ENCODE measurements around the gene CCDC138.

CCDC138 gene

GRCh38 chr2:108823286-108823685 lies 36.7 kb downstream of the CCDC138 start:
- TF ChIP-seq CTCF (IDR thresholded peaks at IDR 0.05; ENCODE audit: low read depth, low read length): no peak
- DNase-seq: no peak
- Histone ChIP-seq H3K36me3 (peaks cover 38% of the 10 kb centered on the region), H3K27ac (no peak overlapping the region), H3K27me3 (ENCODE audit: insufficient read depth, low read depth, severe bottlenecking) (no peaks in the 10 kb centered on the region), H3K9me3 (ENCODE audit: severe bottlenecking) (no peaks in the 10 kb centered on the region), H3K4me3 (ENCODE audit: low read depth, low read length) (no peak overlapping the region)

GRCh38 chr2:108824316-108825070 lies 37.9 kb downstream of the CCDC138 start:
- H3K27ac ChIP-seq: no peak overlapping the region
- H3K9me3 ChIP-seq (ENCODE audit: severe bottlenecking): no peaks in the 10 kb centered on the region
- H3K36me3 ChIP-seq: peaks cover 28% of the 10 kb centered on the region
- no peak for DNase-seq
- TF ChIP-seq CTCF (IDR thresholded peaks at IDR 0.05; ENCODE audit: low read depth, low read length): no peak
- no peak overlapping the region for H3K4me3 ChIP-seq (ENCODE audit: low read depth, low read length)
- H3K27me3 ChIP-seq (ENCODE audit: insufficient read depth, low read depth, severe bottlenecking): no peaks in the 10 kb centered on the region

GRCh38 chr2:108825254-108825653 lies 38.7 kb downstream of the CCDC138 start:
- Histone ChIP-seq H3K27ac (no peak overlapping the region), H3K4me3 (ENCODE audit: low read depth, low read length) (no peak overlapping the region), H3K9me3 (ENCODE audit: severe bottlenecking) (no peaks in the 10 kb centered on the region), H3K36me3 (peaks cover 22% of the 10 kb centered on the region), H3K27me3 (ENCODE audit: insufficient read depth, low read depth, severe bottlenecking) (no peaks in the 10 kb centered on the region)
- no peak for TF ChIP-seq CTCF (IDR thresholded peaks at IDR 0.05; ENCODE audit: low read depth, low read length)
- no peak for DNase-seq

GRCh38 chr2:108825736-108826135 lies 39.2 kb downstream of the CCDC138 start:
- H3K27me3 ChIP-seq (ENCODE audit: insufficient read depth, low read depth, severe bottlenecking): no peaks in the 10 kb centered on the region
- no peak overlapping the region for H3K4me3 ChIP-seq (ENCODE audit: low read depth, low read length)
- peaks cover 17% of the 10 kb centered on the region for H3K36me3 ChIP-seq
- TF ChIP-seq CTCF (IDR thresholded peaks at IDR 0.05; ENCODE audit: low read depth, low read length): no peak
- H3K9me3 ChIP-seq (ENCODE audit: severe bottlenecking): no peaks in the 10 kb centered on the region
- DNase-seq: no peak
- no peak overlapping the region for H3K27ac ChIP-seq

- H3K27me3 ChIP-seq (ENCODE audit: insufficient read depth, low read depth, severe bottlenecking): no peaks in the 10 kb centered on the region
- H3K27ac ChIP-seq: no peak overlapping the region
- H3K9me3 ChIP-seq (ENCODE audit: severe bottlenecking): no peaks in the 10 kb centered on the region
- no peak for DNase-seq
- TF ChIP-seq CTCF (IDR thresholded peaks at IDR 0.05; ENCODE audit: low read depth, low read length): no peak
- H3K4me3 ChIP-seq (ENCODE audit: low read depth, low read length): no peak overlapping the region
- peaks cover 4% of the 10 kb centered on the region for H3K36me3 ChIP-seq
These were observed 43.2 kb downstream of the CCDC138 start for GRCh38 chr2:108829578-108830310.
